Cardiac muscle cell (in vitro differentiated cells and primary cell): ENCODE results near the gene BAHCC1. TPM values are rescaled to one million over a fixed set of nuclear protein-coding genes. Genes with fewer than 3 reads are reported as not detected.

Experiments
- DNase-seq, 2 donors: peaks; one replicate each; pipeline versions ENCODE4 v3.0.0 to v3.0.0-alpha.2; 2010 to 2017; ENCODE audit warnings: low read depth in 1 of 2, low spot score in 1 of 2
- H3K27ac ChIP-seq: fragments of 200-600 bp; sonication (generic); 2 replicates; pipeline ENCODE4 v1.5.1; 2016
- H3K27me3 ChIP-seq: fragments of 200-600 bp; sonication (generic); 2 replicates; pipeline ENCODE4 v1.6.0; 2016; ENCODE audit warnings: control low read depth
- H3K36me3 ChIP-seq: fragments of 200-600 bp; sonication (generic); 2 replicates; pipeline ENCODE4 v1.5.1; 2016; ENCODE audit warnings: control low read depth
- H3K4me1 ChIP-seq: fragments of 200-600 bp; sonication (generic); 2 replicates; pipeline ENCODE4 v1.8.1; 2017; ENCODE audit warnings: low read depth, mild to moderate bottlenecking, mixed run types
- H3K4me3 ChIP-seq: fragments of 200-600 bp; sonication (generic); 2 replicates; pipeline ENCODE4 v1.5.1; 2016; ENCODE audit warnings: mild to moderate bottlenecking
- H3K9me3 ChIP-seq: fragments of 200-600 bp; sonication (generic); 2 replicates; pipeline ENCODE4 v1.5.1; 2017; ENCODE audit warnings: low read depth, mild to moderate bottlenecking, control low read depth
- CTCF ChIP-seq: IDR thresholded peaks from 2 replicates; pipeline ENCODE4 v1.5.1; 2012; ENCODE audit warnings: low read depth, mild to moderate bottlenecking, low read length
- polyA plus RNA-seq: library from polyadenylated mRNA; unstranded; fragments of >200 nt; fragmentation: Nextera tagmentation; extraction: Ambion mirVana; gene quantifications from 2 replicates; pipeline ENCODE4 v1.2.1, GENCODE V29; 2016
- total RNA-seq: library from RNA; depleted of rRNA; stranded (reverse); fragments of >200 nt; gene quantifications from 2 replicates; pipeline ENCODE4 v1.2.3, GENCODE V29; 2016

BAHCC1 gene
- total and polyA plus RNA-seq, 2 experiments from 2014 or later = 20.3 to 47.3 TPM

- no peak for TF ChIP-seq CTCF
- H3K4me3 ChIP-seq = no peak overlapping the region
- peak overlapping the region; percentile 90 for H3K27ac ChIP-seq
- DNase-seq = peak in 1 of 2 donors; percentile 96
- H3K9me3 ChIP-seq = no peaks in the 10 kb centered on the region
- H3K27me3 ChIP-seq = no peaks in the 10 kb centered on the region
- H3K36me3 ChIP-seq = no peaks in the 10 kb centered on the region
- peaks cover 68% of the 10 kb centered on the region for H3K4me1 ChIP-seq
Measured at GRCh38 chr17:81405411-81405872, 10.2 kb downstream of the BAHCC1 start.

DNA sequence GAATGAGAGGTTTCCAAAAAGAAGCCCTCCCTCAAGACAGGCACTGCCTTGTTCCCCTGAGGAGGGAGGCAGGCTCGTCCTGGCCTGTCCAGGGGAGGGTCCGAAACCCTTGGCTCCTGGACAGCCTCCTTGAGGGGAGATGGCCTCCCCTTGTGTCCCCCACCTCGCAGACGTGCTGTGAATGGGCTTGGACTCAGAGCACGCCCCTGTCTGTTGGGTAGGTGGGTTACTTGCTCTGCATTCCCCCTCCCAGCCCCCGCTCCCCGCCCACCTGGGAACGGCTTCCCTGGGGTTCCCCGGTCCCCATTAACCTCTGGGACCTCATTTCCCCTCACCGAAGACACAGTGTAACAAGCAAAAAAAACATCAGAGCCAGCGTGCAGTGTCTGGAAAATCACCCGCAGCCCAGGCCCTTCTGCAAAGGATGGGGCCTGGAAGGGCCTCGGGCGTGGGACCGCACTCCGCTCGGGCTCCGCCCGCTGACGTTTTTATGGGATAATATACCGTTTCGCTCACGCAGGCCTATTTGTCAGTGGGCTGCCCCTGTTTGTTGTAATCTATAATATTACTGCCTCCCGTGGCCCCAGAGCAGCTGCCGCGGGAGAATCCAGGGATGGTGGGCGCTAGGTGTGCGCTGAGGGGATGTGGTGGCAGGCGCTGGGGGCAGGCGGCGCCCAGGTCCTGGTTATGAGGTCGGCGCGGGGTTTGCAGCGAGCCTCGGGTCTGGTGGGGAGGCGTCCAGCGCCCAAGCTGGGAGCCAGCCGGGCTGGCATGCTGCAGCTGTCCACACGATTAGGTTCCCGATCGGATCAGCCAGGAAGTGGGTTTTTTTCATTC, 11.1 kb downstream of the BAHCC1 start:
- no peaks in the 10 kb centered on the region for H3K9me3 ChIP-seq
- H3K27me3 ChIP-seq = no peaks in the 10 kb centered on the region
- DNase-seq = no peak
- peaks cover 59% of the 10 kb centered on the region for H3K4me1 ChIP-seq
- H3K4me3 ChIP-seq = no peak overlapping the region
- no peaks in the 10 kb centered on the region for H3K36me3 ChIP-seq
- no peak for TF ChIP-seq CTCF
- no peak overlapping the region for H3K27ac ChIP-seq

DNA sequence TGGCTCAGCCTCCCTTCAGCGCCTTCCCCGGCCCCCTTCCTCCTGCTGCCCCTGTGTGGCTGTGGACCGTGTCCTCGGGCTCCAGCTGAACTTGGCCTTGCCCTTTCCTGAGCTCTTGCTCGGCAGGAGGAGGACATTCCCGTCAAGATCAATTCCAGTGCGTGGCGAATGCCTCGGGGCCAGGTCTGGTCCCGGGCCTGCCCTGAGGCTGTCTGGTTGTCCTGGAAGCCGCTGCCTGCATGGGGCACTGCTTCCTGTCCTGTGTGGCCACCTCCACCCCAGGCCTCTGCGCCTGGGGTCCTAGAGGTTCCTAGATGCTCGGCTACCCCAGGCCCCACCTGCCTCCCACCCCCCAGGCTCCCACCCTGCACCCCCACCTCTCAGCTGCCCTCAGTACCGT, 12.8 kb downstream of the BAHCC1 start:
- Histone ChIP-seq H3K9me3 (no peaks in the 10 kb centered on the region), H3K27ac (no peak overlapping the region), H3K4me1 (peaks cover 42% of the 10 kb centered on the region), H3K36me3 (no peaks in the 10 kb centered on the region), H3K4me3 (no peak overlapping the region), H3K27me3 (no peaks in the 10 kb centered on the region)
- no peak for TF ChIP-seq CTCF
- DNase-seq = no peak

- no peak overlapping the region for H3K4me3 ChIP-seq
- no peaks in the 10 kb centered on the region for H3K9me3 ChIP-seq
- H3K27me3 ChIP-seq = no peaks in the 10 kb centered on the region
- H3K36me3 ChIP-seq = no peaks in the 10 kb centered on the region
- peaks cover 29% of the 10 kb centered on the region for H3K4me1 ChIP-seq
- DNase-seq = no peak
- H3K27ac ChIP-seq = no peak overlapping the region
- TF ChIP-seq CTCF = no peak
Measured at GRCh38 chr17:81409190-81409935, 14.1 kb downstream of the BAHCC1 start.

GRCh38 chr17:81410852-81411251, 15.6 kb downstream of the BAHCC1 start:
- Histone ChIP-seq H3K4me1 (peaks cover 16% of the 10 kb centered on the region), H3K36me3 (no peaks in the 10 kb centered on the region), H3K9me3 (no peaks in the 10 kb centered on the region), H3K27ac (no peak overlapping the region), H3K27me3 (no peaks in the 10 kb centered on the region), H3K4me3 (no peak overlapping the region)
- DNase-seq = no peak
- TF ChIP-seq CTCF = no peak
